ENCODE measurements around the gene HHIPL1. TPM values are rescaled to one million over a fixed set of nuclear protein-coding genes. Genes with fewer than 3 reads are reported as not detected.

The HHIPL1 gene
- total and polyA plus RNA-seq, 2 of the 8 experiments (the other 6 are each of a cell fraction or from before 2014, with no cell fraction given): 1.5 to 2.6 TPM

- TF ChIP-seq BCL11A (IDR thresholded peaks at IDR 0.05; ENCODE audit: low read depth in 2 of 2, low read length in 2 of 2): no peak
- no peak for TF ChIP-seq CHD7 (IDR thresholded peaks at IDR 0.05; ENCODE audit: insufficient replicate concordance, low read length)
- no peak for TF ChIP-seq ZNF274 (IDR thresholded peaks at IDR 0.05; ENCODE audit: borderline replicate concordance, extremely low read depth, low read length)
- no peak for TF ChIP-seq CEBPB (IDR thresholded peaks at IDR 0.05; ENCODE audit: low read depth, low read length)
- TF ChIP-seq CBX5 (IDR thresholded peaks at IDR 0.05; ENCODE audit: low read depth, low read length): no peak
- no peak for TF ChIP-seq TBP (IDR thresholded peaks at IDR 0.05; ENCODE audit: low read depth, low read length)
Observed at GRCh38 chr14:99691111-99691885, 46.4 kb downstream of the HHIPL1 start (continued).

Data from H1 (cell line).